HUDEP-2 (cell line): ENCODE results near the gene BDH1.

Source experiments
- DNase-seq, 76 experiments: peaks; one replicate each; lab custom pipeline; 2025; ENCODE audit not compliant: unreplicated experiment in 76 of 76; lab: John Stamatoyannopoulos, UW

The BDH1 gene

GRCh38 chr3:197508051-197508451, 47.7 kb downstream of the BDH1 start:
- DNase-seq = no peak

GRCh38 chr3:197507541-197507940, 48.2 kb downstream of the BDH1 start:
- no peak for DNase-seq

- no peak for DNase-seq
These were observed 48.7 kb downstream of the BDH1 start for GRCh38 chr3:197507081-197507480.

- no peak for DNase-seq
These were observed 49.8 kb downstream of the BDH1 start for GRCh38 chr3:197505796-197506548.

GRCh38 chr3:197504641-197505121, 51.1 kb downstream of the BDH1 start:
- DNase-seq = no peak

- peak in 8 of 76 experiments; percentile 10 to 43 (median 28) for DNase-seq
These were observed 51.5 kb downstream of the BDH1 start for GRCh38 chr3:197504229-197504628.

GRCh38 chr3:197503652-197504051, 52.1 kb downstream of the BDH1 start:
- no peak for DNase-seq

GRCh38 chr3:197501879-197502620, 53.7 kb downstream of the BDH1 start:
- peak in 55 of 76 experiments; percentile 6 to 69 (median 38) for DNase-seq

- peak in 1 of 76 experiments; percentile 9 for DNase-seq
These were observed 54.3 kb downstream of the BDH1 start for GRCh38 chr3:197501496-197501878.

- no peak for DNase-seq
These were observed 55.0 kb downstream of the BDH1 start for GRCh38 chr3:197500812-197501211.

- DNase-seq = no peak
These were observed 56.3 kb downstream of the BDH1 start for GRCh38 chr3:197499427-197499826.

GRCh38 chr3:197498499-197499241, 57.1 kb downstream of the BDH1 start:
- no peak for DNase-seq

- DNase-seq = no peak
These were observed 59.0 kb downstream of the BDH1 start for GRCh38 chr3:197496746-197497125.

GRCh38 chr3:197495999-197496745, 59.6 kb downstream of the BDH1 start:
- DNase-seq = no peak

- DNase-seq = no peak
These were observed 60.3 kb downstream of the BDH1 start for GRCh38 chr3:197495499-197495898.

- no peak for DNase-seq
These were observed 60.7 kb downstream of the BDH1 start for GRCh38 chr3:197495059-197495455.

GRCh38 chr3:197494366-197495058, 61.3 kb downstream of the BDH1 start:
- DNase-seq = no peak

- peak in 1 of 76 experiments; percentile 30 for DNase-seq
These were observed 62.7 kb downstream of the BDH1 start for GRCh38 chr3:197493049-197493448.

GRCh38 chr3:197491923-197492664, 63.7 kb downstream of the BDH1 start:
- no peak for DNase-seq
